ENCODE results near the gene MRPS16.

The MRPS16 gene

DNA sequence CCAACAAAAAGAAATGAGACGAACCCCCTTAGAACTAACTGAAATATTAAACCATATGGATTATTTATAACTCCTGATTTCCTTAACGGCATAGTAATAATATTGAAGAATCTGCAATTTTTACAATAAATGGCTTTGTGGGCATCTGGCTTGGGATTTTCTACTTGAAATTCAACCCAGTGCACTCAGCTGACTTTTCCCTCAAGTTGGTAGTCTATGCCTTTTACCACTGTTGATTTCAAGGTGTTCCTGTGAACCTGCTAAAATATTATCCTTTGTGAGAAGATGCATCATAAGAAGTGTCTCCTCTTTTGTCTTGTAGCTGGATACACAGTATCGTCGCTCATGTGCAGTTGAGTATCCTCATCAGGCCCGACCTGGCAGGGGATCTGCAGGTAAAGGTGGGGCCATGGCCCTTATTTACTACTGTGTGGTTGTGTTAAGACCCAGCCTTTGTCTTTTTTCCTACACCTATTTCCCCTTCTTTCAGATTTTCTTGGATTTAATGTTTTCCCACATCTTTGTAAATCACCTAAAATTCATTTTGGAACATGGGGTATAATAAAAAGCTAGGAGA lies 13.4 kb downstream of the MRPS16 start:
- no peak for DNase-seq

DNA sequence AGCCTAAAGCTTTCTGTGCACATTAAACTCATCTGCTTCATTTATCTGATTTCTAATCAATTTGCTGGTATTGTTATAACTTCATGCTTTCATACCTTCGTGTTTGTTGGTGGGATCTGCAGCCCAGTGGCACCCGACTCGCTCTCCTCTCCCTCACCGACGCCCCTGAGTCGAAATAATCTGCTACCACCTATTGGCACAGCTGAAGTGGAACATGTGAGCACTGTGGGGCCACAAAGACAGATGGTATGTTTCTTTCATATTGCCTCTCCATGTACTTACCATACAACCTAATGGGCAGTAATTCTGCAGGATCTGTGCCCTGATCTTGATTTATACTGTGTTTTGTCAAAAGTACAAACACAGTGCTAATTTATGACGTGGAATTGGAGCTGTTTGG lies 17.7 kb downstream of the MRPS16 start:
- DNase-seq: no peak

DNA sequence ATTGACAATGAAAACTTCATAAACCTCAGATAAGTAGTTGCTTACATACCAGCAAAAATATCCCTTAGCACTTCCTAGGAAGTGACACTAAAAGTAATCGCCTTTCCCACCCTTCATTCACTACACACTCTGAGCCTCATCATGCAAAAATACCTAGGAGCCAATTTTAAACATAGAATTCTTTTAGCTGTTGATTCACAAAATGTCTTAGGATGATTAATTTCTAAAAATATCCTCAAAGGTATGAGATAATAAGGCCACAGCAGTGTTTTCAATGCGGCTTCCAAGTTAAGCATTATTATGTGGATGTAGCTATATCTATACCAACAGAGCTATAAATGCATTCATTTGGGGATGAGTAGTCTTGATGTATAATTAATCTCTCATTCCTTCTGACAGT lies 18.6 kb downstream of the MRPS16 start:
- DNase-seq: no peak

DNA sequence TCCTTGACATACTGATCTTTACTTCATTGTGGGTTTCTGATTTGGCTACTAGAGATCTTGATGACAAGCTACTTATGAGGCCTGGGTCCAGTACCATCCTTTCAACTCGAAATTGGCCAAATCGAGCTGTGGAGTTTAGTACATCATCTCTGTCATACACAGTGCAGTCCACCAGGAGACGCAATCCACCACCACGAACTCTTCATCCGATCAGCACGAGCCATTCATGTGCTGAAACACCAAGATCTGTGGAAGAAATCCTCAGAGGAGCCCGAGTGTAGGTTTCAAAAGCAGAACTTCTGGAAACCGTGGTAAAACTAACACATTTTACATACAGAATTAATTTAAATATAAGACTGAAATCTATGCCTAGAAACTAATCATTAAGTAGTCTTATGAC lies 19.6 kb downstream of the MRPS16 start:
- no peak for DNase-seq

DNA sequence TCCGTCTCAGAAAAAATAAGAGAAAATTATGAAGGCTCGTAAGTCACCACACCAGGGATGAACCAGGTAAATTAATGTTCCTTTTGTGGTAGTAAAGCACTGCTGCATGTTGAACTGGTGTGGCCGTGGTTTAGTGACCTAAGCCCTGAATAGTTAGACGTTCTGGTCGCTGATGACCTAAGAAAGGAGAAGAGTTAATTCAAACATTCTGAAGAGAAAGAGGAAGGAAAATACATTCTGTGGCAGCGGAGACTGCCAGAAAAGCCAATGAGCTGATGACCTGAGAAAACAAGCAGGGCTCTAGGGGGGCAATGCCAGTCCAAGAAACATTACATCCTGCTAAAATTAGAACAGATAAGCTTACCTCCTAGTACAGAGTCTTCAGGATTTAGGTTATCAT lies 22.9 kb downstream of the MRPS16 start:
- no peak for DNase-seq

DNA sequence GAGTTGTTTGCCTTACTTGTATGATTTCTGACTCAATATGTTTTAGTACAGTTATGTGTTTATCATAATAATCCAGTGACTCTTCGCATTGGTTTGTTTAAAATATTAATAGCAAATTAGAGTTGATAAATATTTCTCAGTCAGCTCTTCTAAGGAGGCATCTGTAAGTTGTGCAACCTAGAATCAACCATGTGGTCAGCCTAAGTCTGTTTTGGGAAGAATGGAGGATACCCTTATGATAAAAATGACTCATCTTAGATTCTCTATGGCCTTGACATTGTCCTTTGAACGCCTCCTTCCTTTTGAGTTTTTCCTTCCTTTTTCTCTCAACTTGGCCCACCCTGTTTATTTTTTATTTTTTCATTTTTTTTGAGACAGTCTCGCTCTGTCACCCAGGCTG lies 24.2 kb downstream of the MRPS16 start:
- no peak for DNase-seq

DNA sequence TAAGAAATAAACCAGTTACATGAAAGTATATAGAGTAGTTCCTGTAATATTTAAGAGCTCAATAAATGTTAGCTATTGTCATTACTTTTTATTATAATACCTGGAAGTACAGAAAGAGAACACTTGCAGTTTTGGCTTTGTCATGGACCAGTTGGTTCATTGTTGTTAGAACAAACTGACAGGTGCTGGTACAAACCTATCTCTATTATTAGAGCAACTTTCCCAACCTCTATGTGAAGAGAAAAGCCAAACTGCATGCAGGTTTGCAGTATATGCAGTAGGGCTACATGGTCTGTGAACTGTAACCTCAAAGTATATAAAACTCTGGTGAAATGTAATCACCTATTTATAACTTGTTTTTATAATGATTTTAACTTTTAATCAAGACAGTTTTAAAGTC lies 25.8 kb downstream of the MRPS16 start:
- DNase-seq: no peak

DNA sequence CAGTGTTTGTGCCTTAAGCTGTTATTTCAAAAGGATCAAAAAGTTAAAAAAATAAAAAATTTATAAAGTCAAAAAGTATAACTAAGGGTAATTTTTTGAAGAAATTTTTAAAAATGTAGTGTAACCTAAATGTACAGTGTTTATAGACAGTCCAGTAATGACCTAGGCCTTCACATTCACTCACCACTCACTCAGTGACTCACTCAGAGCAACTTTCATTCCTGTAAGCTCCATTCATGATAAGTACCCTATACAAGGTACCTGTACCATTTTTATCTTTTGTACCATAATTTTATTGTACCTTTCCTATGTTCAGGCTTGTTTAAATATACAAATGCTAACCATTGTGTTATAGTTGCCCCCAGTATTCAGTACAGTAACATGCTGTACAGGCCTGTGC lies 26.9 kb downstream of the MRPS16 start:
- DNase-seq: no peak

DNA sequence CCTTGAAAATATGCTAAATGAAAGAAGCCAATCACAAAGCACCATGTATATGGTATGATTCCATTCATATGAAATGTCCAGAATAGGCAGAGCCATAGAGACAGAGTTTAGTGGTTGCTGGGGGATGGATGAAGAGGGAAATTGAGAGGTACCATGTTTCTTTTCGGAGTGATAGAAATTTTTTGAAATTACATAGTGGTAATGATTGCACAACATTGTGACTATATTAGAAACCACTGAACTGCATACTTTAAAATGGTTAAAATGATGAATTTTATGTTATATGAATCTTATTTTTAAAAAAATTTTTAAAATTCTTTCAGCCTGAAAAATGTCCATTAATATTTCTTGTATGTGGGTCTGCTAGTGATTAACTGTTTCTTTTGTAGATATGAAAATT lies 31.5 kb downstream of the MRPS16 start:
- DNase-seq: no peak

DNA sequence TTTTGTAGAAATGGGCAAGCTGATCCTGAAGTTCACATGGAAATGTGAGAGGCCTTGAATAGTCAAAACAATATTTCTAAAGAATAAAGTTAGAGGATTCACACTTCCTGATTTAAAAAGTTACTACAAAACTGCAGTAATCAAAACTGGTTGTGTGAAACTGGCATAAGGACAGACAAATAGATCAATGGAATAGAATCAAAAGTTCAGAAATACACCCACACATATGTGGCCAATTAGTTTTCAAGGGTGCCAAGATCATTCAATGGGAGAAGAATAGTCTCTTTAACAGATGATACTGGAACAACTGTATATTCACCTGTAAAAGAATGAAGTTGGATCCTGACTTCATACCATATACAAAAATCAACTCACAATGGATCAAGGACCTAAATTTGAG lies 33.1 kb downstream of the MRPS16 start:
- no peak for DNase-seq

DNA sequence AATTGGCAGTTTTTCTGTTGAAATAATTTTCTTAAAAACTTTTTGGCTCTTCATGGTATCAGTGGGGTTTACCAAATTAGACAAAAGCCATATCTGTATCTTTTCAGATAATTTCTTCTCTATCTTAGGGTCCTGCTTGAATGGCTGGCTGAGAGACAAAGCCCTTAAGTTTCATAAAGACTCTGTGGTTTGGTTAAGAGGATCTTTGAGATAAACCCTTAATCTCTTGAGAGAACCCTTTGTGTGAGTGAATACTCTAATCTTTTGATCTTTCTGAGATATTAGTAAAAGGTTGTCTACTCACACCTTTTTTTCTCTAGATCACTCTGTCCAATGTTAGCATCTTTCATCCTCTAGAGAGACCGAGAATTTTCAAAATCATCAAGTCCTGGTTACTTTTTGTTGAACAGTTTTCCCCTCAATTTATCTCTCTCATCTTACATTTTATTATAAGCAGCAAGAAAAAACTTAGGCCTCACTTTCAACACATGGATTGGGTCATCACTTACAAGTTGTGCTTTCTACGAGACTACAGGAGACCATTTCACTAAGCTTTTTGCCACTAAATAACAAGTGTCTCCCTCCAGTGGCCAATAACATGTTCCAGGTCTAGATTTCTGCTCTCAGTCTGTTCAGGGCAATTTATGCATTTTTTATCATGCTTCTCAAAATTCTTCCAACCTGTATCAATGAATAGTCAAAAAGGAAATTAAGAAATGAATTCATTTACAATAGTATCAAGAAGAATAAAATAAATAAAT lies 33.8 kb downstream of the MRPS16 start:
- DNase-seq: no peak

DNA sequence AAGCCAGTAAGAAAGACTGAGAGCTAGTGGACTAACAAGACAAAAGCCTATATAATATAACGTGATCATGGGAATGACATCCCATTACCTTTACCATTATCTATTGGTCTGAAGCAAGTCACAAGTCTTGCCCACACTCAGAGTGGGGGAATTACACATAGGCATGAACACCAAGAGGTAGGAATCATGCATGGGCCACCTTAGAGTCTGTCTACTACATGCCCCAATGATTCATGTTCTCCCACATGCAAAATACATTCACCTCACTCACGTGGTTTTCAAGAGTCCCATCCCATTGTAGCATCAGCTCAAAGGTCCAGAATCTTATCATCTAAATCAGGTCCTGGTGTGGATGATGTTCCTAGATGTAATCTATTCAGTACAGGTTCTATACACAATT lies 34.8 kb downstream of the MRPS16 start:
- DNase-seq: no peak

DNA sequence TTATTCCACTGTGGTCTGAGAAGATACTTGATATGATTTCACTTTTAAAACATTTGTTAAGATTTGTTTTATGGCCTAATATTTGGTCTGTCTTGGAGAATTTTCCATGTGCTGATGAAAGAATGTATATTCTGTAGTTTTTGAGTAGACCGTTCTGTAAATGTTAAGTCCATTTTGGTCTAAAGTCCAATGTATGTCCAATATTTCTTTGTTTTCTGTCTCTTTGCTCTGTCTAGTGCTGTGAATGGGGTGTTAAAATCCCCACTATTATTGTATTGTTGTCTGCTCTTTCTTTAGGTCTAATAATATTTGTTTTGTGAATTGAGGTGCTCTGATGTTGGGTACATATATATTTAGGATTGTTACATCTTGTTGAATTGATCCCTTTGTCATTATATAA lies 36.7 kb downstream of the MRPS16 start:
- DNase-seq: no peak

DNA sequence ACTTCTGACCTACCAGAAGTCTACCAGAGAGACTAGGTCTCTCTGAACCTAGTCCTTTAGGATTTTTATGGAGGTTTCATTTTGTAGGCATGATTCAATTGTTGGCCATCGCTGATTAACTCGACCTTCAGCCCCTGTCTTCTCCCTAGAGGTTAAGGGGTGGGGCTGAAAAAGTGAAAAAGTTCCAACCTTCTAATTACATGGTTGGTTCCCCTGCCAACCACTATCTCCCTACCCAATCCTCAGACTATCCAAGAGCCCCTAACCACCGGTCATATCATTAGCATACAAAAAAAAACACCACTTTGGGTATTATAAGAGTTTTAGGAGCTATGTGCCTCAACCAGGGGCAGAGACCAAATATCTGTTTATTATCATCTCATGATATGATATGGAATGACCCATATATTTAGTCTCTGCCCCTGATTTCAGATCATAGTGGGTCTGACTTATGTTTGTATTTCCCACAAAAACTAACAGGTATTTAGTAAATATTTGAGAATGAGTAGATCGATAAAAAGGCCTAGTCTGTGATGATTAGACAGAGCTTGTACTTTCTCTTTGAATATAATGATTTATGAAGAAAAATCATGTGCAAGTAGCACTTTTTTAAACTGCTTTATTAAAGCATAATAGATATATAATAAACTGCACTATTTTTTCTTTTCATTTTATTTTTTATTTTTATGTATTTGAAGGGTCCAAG lies 41.2 kb downstream of the MRPS16 start:
- no peak for DNase-seq

DNA sequence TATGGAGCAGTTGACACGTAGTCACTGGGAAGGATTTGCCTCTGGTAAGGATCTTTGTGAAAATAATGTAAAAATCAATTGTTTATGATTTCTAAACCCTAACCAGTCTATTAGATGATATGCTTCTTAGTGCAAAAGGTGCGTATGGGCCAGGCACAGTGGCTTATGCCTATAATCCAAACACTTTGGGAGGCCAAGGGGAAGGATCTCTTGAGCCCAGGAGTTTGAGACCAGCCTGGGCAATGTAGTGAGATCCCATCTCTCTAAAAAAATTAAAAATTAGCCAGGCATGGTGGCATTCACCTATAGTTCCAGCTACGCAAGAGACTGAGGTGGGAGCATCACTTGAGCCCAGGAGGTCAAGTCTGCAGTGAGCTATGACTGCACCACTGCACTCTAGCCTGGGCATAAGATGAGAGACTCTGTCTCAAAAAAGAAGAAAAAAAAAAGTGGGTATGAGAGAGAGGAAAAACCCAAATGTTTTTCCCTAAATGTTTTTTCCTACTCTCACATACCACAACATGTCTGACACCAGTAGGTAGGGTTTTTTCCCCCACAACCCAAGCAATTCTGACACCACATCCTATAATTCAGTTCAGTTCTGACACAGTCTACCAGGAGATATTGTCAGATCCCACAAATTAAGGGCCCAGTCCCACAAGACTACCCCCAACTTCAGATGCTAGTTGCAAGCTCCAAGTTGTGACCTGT lies 41.9 kb downstream of the MRPS16 start:
- no peak for DNase-seq

DNA sequence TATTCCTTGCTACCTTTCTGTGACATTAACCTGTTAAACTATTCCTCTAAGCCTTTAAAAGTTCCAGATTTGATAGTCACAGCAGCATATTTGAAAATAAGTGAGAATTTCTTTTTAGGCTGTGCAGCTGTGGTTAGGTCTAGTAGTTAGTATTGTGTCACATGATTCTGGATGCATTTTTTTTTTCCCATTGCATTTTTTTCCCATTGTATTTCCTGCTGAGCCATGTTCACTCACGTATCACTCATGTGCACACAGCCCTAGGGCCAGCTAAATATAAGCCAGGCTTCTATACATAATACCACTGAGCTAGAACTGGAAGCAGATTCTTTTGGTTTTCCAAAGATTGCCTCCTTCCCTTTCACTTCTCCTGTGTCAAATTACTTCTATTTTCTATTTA lies 42.7 kb downstream of the MRPS16 start:
- DNase-seq: no peak

DNA sequence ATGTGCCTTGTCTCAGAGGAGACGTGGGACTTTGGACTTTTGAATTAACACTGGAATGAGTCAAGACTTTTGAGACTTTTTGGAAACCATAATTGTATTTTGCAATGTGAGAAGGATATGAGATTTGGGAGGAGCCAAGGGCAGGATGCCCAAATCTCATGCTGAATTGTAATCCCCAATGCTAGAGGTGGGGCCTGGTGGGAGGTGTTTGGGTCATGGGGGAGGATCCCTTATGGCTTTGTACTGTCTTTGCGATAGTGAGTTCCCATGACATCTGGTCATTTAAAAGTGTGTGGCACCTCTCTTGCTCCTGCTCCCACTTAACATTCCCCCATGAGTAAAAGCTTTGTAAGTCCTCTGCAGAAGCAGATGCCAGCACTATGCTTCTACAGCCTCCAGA lies 44.6 kb downstream of the MRPS16 start:
- DNase-seq: no peak

DNA sequence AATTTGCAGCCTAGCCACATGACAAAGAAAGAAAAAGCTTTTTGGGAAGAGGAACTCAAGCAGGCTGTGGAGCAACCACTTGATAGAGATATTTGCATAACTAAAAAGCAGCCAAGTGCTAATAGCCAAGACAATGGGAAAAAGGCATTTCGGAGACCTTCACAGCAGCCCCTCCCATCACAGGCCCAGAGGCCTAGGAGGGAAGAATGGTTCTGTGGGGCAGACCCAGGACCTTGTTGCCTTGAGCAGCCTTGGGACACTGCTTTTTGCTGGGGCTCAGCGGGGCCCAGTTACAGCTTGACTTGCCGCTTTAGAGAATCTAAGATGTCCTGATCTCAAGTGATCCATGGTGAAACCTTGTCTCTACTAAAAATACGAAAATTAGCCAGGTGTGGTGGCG lies 46.1 kb downstream of the MRPS16 start:
- no peak for DNase-seq

DNA sequence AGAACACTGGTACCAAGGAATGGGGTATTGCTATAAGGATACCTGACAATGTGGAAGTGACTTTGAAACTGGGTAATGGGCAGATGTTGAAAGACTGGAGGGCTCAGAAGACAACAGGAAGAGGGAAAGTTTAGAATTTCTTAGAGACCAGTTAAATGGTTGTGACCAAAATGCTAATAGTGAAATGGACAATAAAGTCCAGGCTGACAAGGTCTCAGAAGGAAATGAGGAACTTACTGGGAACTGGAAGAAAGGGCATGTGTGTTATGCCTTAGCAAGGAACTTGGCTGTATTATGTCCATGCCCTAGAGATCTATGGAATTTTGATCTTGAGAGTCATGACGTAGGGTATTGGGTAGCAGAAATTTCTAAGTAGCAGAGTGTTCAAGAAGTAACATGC lies 46.6 kb downstream of the MRPS16 start:
- no peak for DNase-seq

DNA sequence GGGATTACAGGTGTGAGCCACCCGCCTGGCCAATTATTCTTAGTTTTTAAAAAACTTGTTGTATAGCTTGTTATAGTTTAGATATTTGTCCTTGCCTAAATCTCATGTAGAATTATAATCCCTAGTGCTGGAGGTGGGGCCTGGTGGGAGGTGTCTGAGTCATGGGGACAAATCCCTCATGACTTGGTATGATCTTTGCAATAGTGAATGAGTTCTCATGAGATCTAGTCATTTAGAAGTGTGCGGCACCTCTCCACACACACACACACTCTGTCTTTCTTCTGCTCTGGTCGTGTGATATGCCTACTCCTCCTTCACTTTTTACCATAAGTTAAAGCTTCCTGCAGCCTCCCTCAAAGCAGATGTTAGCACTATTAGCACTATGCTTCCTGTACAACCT lies 47.4 kb downstream of the MRPS16 start:
- no peak for DNase-seq

Measured in amniotic stem cell (primary cell).